NCI-H2196 (cell line): Measurements from ENCODE around the gene GUK1.
"Not testable (repeated sequence)": the region's sequence is repeated elsewhere in the genome, so short reads cannot be mapped to it uniquely, and the experiment has no call there.

Source experiments
- DNase-seq: peaks from one replicate; lab custom pipeline; 2025; ENCODE audit not compliant: unreplicated experiment; lab: John Stamatoyannopoulos, UW

Gene GUK1

DNA sequence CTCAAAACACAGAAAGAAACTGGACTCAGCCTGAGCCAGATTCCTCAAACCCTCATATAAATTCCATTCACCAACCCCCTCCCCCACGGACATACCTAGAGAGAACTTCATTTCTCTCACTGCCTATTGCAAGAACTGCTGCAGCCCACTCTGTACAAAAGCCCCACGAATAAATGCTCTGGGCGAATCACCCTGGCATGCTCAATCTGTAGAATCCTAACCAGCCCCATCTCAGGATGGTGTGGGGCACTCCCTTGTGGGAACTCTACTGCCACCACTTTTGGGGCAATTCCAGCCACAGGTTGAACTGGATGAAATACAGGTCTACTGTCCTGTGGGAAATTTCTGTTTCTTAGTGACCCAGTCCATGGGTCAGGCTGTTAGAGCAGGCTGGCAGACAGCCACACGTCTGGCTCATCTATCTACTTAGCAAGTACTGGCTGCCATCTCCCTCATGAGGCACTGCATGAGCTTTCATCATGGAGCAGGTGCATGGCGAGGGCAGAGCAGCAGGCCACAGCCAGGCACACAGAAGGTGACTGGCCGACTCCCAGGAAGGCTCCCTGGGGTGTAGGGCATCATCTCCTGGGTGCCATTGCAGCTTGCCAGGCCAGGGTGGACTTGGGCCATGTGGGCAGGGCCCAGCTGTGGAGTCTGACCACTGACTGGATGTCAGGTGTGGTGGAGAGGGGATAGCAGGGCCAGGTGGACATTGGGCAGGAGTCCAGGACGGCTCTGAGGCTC lies 35.4 kb upstream of the GUK1 start:
- DNase-seq = peak; percentile 80

GRCh38 chr1:228105270-228105995 lies 34.6 kb upstream of the GUK1 start:
- DNase-seq = no peak

DNA sequence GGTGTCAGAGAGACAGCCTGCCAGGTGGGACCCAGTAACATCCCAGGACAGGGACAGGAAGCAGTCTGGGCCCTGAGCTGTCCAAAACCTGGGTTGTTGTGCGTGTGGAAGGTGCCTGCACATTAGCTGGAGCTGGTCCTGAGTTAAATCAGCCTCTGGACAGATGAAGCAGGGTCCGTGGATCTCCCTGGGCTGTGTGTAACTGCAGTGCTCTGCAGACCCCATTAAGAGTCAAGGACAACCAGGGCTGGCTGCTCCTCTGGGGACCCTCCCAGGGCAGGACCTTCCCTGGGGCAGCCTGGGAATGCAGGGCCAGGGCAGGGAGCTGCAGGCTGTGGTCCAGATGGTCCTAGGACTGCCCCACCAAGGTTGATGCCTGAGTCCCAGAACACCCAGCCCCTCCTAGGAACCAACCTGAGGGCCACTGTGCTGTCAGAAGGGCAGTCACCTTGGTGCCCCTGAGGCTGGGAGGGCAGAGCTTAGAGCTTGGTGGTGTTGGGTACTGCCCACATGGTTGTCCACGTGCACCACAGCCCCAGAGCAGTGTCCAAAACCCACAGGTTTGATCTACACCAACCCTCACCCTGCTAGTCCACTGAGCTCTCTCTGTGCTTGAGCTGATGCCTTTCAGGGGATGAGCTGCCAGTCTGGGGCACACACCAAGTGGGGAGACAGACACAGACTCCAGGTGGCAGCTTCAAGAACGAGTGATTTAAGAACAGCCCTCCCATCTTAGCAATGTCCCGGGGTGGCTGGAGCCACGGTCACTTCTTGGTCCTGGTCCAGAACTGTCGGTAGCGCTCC lies 33.9 kb upstream of the GUK1 start:
- no peak for DNase-seq

GRCh38 chr1:228106800-228107054 lies 33.4 kb upstream of the GUK1 start:
- no peak for DNase-seq

GRCh38 chr1:228107636-228108035 lies 32.4 kb upstream of the GUK1 start:
- DNase-seq = no peak

- no peak for DNase-seq
These were observed 31.9 kb upstream of the GUK1 start for GRCh38 chr1:228108055-228108690.

- no peak for DNase-seq
These were observed 31.4 kb upstream of the GUK1 start for GRCh38 chr1:228108742-228109072.

- DNase-seq = peak; percentile 97
These were observed 30.8 kb upstream of the GUK1 start, which contains the start of gene MRPL55 for GRCh38 chr1:228109073-228109961. Gene MRPL55, minus strand, starts transcription at chr1:228109299. Its CDS starts 1,039 bp downstream, at chr1:228108260.

DNA sequence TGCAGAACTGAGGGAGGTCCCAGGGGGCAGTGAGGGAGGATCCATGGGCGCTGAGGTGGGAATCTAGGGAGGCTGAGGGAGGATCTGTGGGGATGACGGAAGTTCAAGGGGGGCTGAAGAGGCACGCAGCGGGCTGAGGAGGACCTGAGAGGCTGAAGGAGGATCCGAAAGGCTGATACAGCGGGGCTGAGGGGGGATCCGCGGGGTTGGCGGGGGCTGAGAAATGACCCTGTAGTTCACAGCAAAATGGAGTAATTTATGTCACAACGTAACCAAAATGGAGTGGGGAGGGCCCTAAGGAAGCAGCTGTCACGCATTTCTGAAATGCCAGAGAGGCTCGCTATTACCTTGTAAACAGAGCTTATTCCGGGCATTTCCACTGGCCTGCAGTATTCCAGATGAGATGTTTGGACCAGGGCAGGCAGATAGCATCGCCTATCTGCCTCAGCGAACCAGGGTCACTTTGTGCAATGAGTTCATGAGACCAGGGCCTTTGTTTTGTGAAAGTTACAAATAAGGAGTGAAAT lies 30.1 kb upstream of the GUK1 start:
- no peak for DNase-seq

DNA sequence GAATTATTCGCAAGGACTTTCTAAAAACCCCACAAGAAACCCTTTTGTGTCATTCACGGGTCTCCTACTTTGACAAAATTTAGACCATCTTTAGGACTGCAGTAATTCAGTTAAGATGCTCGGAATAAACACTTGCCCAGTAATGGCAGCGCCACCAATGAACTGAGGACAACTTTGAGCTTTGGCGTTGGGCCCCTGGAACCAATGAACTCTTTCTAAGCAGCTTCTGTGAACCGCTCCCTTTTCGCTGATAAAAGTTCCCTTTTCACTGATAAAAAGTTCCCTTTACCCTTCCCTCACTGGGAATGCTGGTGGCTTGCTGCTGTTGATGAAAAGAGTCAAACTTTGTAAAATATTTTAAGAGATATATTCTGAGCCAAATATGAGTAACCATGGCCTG lies 29.5 kb upstream of the GUK1 start:
- DNase-seq = no peak

DNA sequence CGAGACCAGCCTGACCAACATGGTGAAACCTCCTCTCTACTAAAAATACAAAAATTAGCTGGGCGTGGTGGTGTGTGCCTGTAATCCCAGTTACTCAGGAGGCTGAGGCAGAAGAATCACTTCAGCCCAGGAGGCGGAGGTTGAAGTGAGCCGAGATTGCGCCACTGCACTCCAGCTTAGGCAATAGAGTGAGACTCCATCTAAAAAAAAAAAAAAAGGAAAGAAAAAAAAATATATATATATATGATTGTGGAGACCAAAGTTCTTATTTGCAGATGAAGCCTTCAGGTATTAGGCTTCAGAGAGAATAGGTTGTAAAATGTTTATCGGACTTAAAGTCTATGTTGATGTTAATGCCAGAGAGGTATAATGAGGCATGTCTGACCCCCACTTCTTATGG lies 28.8 kb upstream of the GUK1 start:
- DNase-seq = not testable (repeated sequence)

- DNase-seq = no peak
These were observed 27.9 kb upstream of the GUK1 start for GRCh38 chr1:228112167-228112566.

- no peak for DNase-seq
These were observed 27.5 kb upstream of the GUK1 start for GRCh38 chr1:228112617-228113016.

DNA sequence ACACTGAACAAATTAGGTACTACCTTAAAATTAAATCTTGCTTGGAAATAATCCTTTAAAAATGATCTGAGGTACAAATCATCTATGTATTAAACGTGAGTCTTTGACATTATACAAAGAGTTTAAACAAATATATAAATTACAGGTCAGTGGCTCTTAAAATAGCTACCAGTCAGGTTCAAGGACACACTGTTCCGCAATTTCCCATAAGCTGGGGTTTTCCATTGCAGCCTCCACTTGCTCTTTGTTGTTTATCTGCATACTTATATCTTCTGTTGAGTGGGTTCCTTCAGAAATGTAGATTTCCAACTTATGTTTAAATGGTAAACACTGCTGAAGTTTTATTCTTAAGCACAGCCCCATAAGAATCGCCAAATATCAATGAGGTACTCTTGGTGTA lies 25.3 kb upstream of the GUK1 start:
- DNase-seq = no peak

- no peak for DNase-seq
These were observed 22.7 kb upstream of the GUK1 start for GRCh38 chr1:228117335-228117734.

GRCh38 chr1:228118040-228118439 lies 22.0 kb upstream of the GUK1 start:
- no peak for DNase-seq

DNA sequence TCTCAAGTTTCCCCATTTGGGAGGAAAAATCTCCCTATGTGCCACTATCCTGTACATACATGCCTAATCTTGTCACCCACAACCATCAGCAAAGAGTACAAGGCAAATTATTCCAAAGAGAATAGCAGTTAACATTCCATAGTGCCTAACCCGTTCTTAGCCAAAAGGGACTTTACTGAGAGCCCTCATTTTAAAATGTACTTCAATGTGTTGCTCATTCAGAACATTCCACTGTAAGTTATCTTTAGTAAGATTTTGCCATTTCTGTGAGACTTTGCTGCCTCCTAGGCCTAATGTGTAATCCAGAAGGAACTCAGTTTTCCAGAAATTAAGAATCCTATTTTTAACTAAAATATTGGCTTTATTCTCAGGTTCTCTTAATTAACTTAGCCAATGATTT lies 19.7 kb upstream of the GUK1 start:
- DNase-seq = no peak

- DNase-seq = no peak
These were observed 19.1 kb upstream of the GUK1 start for GRCh38 chr1:228120857-228121489.

- no peak for DNase-seq
These were observed 17.1 kb upstream of the GUK1 start for GRCh38 chr1:228122921-228123441.

DNA sequence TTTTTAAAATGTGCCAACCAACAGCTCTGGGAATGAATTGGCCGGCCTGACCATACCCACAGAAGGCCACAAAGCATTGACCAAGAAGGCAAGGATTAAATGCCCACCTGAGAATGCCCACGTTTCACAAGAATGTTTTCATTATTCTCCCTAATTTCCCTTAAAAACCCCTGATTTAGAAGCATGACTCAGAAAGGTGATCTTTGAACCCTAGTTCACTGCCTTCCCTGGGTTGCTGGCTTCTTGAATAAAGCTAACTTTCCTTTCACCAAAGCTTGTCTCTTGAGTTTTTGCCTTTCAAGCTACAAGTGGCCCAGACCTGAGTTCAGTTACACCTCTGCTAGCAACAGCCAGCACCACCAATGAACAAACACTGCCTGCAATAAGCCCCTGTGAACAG lies 16.6 kb upstream of the GUK1 start:
- no peak for DNase-seq
